IPS-NIHi7 (cell line): ENCODE data around the gene SORCS1.

Experiments used
- DNase-seq: peaks from one replicate; pipeline ENCODE4 v3.0.0; 2012; ENCODE audit warnings: mixed read lengths; ENCODE audit errors: extremely low spot score

Gene SORCS1

DNA sequence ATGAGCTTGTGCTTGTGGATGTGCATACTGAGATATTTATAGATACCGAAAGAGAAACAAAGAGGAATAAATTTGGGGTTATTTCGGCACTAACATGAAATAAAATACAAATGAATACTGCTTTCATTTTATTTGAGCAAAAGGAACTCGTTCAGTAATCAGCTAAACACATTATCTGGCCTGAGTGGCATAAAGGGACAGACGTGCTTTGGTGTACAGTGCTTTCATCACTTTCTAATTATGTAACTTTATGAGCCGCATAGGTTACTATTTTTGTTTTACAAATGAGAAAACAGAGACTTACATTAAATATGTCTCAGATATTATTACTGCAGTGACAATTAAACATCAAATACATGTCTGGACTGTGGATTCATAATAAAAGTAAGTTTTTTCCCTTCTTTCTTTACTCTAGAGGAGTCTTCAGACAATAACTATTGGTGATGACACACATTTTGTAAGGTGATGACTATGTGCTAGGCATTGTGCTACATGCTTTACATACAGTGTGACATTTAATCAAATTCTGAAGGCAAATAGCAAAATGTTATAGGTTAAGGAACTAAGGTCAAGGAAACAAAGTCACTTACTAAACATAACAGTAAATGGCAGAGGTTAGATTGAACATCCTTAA is 503.3 kb downstream of the SORCS1 start:
- DNase-seq, result no peak

DNA sequence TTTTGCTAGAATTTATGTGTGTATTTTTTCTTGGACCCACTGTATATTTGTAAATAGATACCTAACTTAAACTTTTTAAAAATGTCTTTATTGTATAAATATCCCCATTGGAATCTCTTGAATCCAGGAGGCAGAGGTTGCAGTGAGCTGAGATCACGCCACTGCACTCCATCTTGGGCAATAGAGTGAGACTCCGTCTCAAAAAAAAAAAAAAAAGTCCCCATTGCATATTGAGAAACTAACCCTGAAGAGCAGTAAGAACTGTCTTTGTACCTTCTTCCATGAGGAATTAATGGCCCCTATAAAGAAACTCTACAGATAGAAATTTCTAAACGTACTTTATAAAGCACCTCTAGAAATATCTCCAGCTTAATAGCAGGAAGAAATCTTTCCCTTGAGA is 504.0 kb downstream of the SORCS1 start:
- DNase-seq, result no peak

- DNase-seq, result no peak
These were observed 508.9 kb downstream of the SORCS1 start for GRCh38 chr10:106655636-106656035.

DNA sequence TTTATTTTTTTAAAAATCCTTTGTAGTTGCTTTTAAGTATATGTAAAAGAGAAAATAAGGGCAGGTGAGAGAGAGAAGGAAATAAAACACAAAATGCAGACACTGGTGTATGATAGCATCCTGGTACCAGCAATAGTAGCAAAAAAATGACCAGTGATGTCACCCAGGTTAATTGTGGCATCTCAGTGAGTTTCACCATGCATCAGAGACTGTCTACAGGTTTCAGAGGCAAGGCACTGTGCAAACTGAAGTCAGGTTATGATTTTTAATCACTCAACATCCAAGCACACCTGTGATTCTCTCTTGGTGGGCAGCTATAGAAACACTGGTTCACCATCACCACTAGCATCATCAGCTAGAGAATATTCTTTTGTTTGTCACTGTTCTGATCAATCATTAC is 509.3 kb downstream of the SORCS1 start:
- DNase-seq, result no peak

GRCh38 chr10:106652279-106652678 is 512.2 kb downstream of the SORCS1 start:
- DNase-seq, result no peak

DNA sequence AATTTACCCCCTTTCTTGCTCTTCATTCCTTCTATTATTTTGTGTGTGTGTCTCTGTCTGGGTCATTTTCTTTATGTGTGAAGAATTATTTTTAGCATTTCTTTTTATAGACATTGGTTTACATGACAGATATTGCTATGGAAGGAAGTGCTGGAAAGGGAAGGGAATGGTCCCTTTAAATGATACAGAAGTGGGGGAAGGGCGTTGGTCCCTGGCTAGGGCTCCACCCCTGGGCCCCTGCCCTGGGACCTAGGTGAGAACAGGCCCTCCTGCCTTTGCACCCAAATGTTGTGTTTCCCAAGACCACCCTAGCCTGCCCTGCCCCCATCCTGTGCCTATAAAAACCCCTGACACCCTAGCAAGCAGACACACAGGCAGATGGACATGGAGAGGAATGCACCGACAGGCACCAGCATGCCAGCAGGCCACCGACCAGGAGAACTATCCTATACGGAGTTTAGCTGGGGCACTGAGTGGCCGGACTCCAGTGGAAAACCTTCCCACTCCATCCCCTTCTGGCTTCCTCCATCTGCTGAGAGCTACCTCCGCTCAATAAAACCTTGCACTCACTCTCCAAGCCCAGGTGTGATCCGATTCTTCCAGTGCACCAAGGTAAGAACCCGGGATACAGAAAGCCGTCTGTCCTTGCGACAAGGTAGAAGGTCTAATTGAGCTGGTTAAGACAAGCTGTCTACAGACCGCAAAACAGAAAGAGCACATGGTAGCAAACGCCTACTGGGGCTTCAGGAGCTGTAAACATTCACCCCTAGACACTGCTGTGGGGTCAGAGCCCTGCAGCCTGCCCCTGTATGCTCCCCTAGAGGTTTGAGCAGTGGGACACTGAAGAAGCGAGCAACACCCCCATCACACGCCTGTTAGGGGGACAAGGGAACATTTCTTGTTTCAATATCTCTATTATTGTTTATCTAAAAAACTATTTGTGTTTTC is 515.7 kb downstream of the SORCS1 start:
- DNase-seq, result no peak

DNA sequence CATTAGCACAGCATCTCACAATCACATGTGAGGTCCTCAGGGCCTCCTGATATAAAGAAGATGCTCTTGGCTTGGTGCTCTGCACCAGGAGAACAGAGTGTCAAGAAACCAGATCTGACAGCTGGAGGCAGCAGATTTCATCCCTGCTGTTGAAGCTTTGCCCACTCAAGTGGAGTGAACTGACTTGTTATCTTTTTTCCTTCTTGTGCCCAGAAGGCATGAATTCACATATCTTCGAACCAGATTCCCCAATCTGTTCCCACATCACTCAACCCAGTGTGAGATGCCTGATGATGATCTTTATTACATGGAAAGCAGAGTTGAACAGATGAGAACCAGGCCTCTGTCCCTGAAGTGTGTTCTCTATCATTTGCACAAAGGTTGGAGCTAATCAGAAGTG is 521.0 kb downstream of the SORCS1 start:
- no peak for DNase-seq

- DNase-seq, result no peak
These were observed 526.6 kb downstream of the SORCS1 start for GRCh38 chr10:106637873-106638272.

DNA sequence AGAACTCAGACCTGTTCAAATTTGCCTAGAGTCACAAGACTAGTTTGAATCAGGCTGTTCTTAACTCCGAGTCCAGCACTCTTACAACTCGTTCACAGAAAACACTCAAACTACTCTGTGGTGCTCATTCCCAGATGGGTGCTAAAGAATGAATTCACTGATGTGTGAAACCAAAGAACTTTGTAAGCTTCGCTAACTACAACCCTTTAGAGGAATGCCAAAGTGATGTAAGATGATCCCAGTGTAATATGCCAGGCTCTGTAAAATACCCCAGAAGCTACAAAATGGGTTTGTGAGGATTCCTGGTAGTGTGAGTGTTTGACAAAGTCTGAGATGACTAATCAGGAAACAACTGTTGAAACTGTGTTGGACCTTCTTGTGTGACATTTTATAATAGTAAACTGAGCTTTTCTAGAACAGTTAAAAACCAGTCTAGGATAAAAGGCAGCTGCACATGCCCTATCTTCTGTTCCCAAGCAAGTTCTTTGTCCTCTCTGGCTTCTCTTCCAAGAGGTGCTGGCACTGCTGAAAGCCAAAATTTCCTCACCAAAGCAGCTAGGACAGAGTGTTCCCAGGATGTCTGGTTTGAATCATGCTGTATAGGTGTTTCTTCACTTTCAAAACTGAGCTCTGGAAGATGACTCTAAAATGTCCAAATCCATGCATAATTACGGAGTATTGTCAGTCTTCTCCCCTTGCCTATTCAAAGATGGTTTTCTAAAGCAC is 527.6 kb downstream of the SORCS1 start:
- no peak for DNase-seq

GRCh38 chr10:106635947-106636346 is 528.6 kb downstream of the SORCS1 start:
- DNase-seq, result no peak

GRCh38 chr10:106631016-106631702 is 533.3 kb downstream of the SORCS1 start:
- DNase-seq, result no peak

GRCh38 chr10:106626371-106626770 is 538.1 kb downstream of the SORCS1 start:
- DNase-seq, result no peak

DNA sequence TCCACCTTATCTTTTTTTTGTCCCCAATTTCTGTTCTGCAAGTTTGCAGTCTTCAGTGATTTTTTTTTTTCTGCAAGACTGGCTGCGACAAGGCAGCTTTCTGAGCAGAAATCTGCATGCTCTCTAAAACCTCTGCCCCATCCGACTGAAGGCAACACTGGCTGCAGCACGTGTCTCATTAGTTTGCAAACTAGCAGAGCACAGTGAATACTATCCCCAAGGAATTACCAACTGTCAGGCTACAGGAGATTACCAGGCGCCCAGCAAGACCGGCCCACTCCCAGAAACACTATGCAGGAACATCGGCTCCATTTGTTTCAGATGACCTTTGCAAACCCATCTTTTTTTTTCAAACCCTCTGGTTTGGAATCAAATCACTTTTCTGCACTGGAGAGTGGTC is 538.8 kb downstream of the SORCS1 start:
- no peak for DNase-seq

DNA sequence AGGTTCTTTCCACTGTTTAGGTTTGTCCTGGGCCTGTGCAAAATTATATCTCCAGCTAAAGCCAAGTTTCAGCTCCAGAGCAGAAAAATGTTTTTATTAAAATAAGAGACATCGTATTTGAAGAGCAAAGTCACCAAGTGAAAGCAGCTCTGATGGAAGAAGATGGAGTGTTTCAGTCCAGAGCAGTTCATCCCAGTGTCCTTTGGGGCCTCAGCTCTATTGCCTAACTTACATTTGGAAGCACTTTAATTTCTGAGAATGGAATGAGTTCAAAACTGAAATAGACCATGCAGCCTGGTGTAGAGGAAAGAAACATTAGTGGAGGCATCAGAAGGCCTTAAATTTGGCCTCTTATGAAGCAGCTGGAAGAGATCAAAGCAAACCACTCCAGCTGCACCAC is 545.2 kb downstream of the SORCS1 start:
- no peak for DNase-seq

- no peak for DNase-seq
These were observed 545.9 kb downstream of the SORCS1 start for GRCh38 chr10:106618646-106619045.

DNA sequence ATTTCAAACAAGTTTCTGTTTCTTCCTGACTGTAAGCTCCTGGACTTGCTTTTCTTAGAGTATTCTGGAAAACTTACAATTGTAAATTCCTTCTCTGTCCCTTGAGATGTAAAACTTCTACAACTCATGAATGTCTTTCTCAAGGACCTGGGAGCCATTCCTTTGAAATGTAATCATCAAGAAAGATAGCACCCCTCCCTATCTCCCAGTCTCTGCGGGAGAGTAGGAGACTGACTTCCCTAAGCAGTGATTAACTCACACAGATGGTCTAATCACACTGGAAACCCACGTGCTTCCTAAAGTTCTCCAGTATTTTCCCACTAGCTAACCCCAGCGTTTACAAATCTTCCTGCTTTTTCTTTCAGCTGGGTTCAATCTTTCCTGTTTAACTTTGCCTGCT is 549.4 kb downstream of the SORCS1 start:
- DNase-seq, result peak; percentile 30

DNA sequence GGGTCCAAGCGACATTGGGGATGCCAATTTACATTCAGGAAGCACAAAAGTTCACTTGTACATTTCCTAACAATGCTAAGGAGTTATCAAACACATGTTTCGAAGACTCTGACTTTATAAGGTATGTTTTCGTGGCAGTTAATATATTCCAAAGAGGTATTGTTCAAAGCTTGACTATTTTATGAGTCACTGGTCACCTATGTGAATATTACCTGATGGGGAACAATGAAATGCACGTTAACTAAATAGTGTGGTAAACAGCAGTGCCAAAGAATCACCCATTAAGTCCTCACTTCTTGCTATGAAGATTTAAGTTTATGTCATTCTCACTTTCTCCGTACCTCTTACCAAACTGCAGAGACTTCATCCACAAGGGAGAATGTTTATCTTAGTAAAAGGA is 550.2 kb downstream of the SORCS1 start:
- no peak for DNase-seq

- DNase-seq, result no peak
These were observed 552.1 kb downstream of the SORCS1 start for GRCh38 chr10:106612381-106612780.

DNA sequence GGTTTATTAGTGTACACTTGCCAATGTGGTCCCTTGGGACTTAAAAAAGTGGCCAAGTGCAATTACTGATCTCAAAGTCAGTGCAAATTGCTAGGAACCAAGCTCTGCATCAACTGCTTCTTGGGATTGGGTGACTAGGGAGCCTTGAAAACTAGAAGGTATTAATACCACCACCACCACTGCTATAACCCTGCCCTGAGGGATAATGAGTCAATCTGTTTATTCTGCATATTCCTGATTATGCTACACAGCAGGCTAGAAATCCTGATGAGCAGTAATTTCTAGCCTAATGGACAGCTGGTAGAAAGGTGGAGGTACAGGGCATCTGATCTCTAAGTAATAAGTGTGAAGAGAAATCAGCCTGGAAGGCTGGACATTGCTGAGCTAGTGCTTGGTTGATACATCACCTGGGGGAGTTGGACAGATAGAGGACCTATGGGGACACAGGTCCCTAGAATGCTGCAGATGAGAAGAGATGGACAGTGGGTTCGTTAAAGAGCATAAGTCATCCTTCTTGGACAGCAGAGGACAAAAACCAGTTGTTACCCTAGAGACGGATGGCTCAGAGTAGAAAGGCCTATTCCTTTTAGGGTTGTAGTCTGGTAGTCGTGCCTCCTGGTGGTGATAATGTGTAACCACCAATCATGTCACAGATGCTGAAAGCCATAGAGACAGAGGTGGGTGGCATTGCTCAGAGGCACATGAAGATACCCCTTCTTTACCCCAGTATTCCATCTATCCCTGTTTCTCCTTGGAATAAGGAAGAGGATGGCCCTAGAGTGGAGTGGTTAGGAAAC is 554.8 kb downstream of the SORCS1 start:
- DNase-seq, result peak; percentile 58

DNA sequence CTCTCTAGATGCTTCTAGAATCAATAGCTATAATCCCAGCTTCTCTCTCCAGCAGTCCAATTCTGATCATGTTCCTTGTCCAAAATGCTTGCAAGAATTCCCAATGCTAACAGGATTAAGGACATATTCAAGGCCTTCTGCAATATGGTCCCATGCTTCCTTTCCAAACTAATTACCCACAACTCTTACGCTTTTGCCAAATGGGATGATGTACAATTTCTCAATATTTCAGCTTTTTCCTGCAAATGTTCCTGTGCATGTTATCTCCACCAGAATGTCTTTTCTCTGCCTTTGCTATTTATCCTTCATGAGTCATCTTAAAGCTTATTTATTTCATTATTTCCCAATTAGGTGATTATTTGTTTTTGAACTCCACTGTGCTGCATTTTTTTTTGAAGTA is 556.4 kb downstream of the SORCS1 start:
- DNase-seq, result no peak

- DNase-seq, result no peak
These were observed 569.2 kb downstream of the SORCS1 start for GRCh38 chr10:106595281-106595680.
